K562 (cell line): Measurements from ENCODE around the gene B4GALT1. TPM values are rescaled to one million over a fixed set of nuclear protein-coding genes. Genes with fewer than 3 reads are reported as not detected.

Experiments used
- ATAC-seq: fragments of 200-7000 bp; cut with Tn5 transposase; 3 replicates; pipeline ENCODE4 v1.9.1; 2020; ENCODE audit warnings: moderate library complexity
- BruUV-seq: library from RNA; stranded (reverse); fragments of 400-500 nt; replicated peaks from 2 replicates; lab custom pipeline; 2021; lab: Mats Ljungman, UMichigan
- CTCF ChIA-PET: fragments of 300-600 bp; formaldehyde crosslinking; extraction: SDS; loops from one replicate; lab custom pipeline; 2021; ENCODE audit warnings: low intra/inter-chr PET ratio; lab: Yijun Ruan, JAX
- POLR2A ChIA-PET: fragments of 300-600, 350-650 bp; sonication (Branson Sonifier 250); formaldehyde crosslinking; extraction: SDS; loops from one replicate; lab custom pipeline; 2021; ENCODE audit warnings: antibody characterized with exemption, inconsistent platforms; lab: Yijun Ruan, JAX
- DNase-seq, 4 experiments: peaks; one replicate each; pipeline versions ENCODE4 v3.0.0 to v3.0.0-alpha.2; 2011 to 2018; ENCODE audit warnings: low spot score in 3 of 4, mixed read lengths in 3 of 4; ENCODE audit errors: extremely low read depth in 1 of 4
- FAIRE-seq: peaks from 2 replicates; lab custom pipeline; 2011; peaks lifted over from hg19 to GRCh38; lab: Jason Lieb, UNC
- H2AFZ ChIP-seq: 2 replicates; pipeline ENCODE4 v1.6.0; 2011; ENCODE audit warnings: low read depth, low read length, control low read depth, inconsistent platforms
- H3K27ac ChIP-seq: fragments of 200-600 bp; 3 replicates; pipeline ENCODE4 v1.8.0; 2011; ENCODE audit warnings: low read depth, mild to moderate bottlenecking, control low read depth, inconsistent platforms, low read length, moderate library complexity, mixed read lengths; ENCODE audit errors: extremely low read depth
- H3K27me3 ChIP-seq, 2 experiments: fragments of 300-600 bp in 1 of 2; 2 replicates in 1 of 2; 3 replicates in 1 of 2; pipeline versions ENCODE4 v1.6.0 to v1.8.0; 2011; ENCODE audit warnings: inconsistent platforms in 2 of 2, low read length in 2 of 2, mild to moderate bottlenecking in 1 of 2, mixed read lengths in 1 of 2, moderate library complexity in 1 of 2; ENCODE audit not compliant: control insufficient read depth in 2 of 2, insufficient read depth in 2 of 2
- H3K36me3 ChIP-seq: fragments of 300-600 bp; 3 replicates; pipeline ENCODE4 v1.8.0; 2011; ENCODE audit warnings: mild to moderate bottlenecking, low read length, inconsistent platforms; ENCODE audit not compliant: control insufficient read depth, insufficient read depth
- H3K4me1 ChIP-seq, 2 experiments: fragments of 200-600 bp in 1 of 2; replicated peaks in 1 of 2; 2 replicates in 1 of 2; 3 replicates in 1 of 2; pipeline versions ENCODE4 v1.5.1 to v1.8.0; 2011; ENCODE audit warnings: inconsistent platforms in 2 of 2, low read length in 2 of 2, mild to moderate bottlenecking in 1 of 2, mixed read lengths in 1 of 2, moderate library complexity in 1 of 2; ENCODE audit not compliant: control insufficient read depth in 2 of 2, insufficient read depth in 2 of 2
- H3K4me2 ChIP-seq: 2 replicates; pipeline ENCODE4 v1.6.1; 2011; ENCODE audit warnings: low read length, control low read depth, inconsistent platforms, mixed read lengths; ENCODE audit not compliant: insufficient read depth
- H3K4me3 ChIP-seq: fragments of 200-600 bp; sonication (generic), shearing (Covaris generic); 2 replicates; pipeline ENCODE4 v1.5.1; 2016; ENCODE audit warnings: control low read depth, inconsistent platforms
- H3K79me2 ChIP-seq: fragments of 200-600 bp; 3 replicates; pipeline ENCODE4 v1.8.0; 2011; ENCODE audit warnings: low read length, inconsistent platforms; ENCODE audit not compliant: control insufficient read depth, insufficient read depth
- H3K9ac ChIP-seq, 2 experiments: 2 replicates each; pipeline versions ENCODE4 v1.6.0 to v1.6.1; 2011; ENCODE audit warnings: low read depth in 2 of 2, low read length in 2 of 2, control low read depth in 1 of 2, inconsistent platforms in 1 of 2, mild to moderate bottlenecking in 1 of 2, mixed read lengths in 1 of 2; ENCODE audit not compliant: insufficient read depth in 1 of 2
- H3K9me1 ChIP-seq: one replicate; pipeline ENCODE4 v1.6.0; 2011; ENCODE audit warnings: inconsistent platforms, mild to moderate bottlenecking, low read length, moderate library complexity; ENCODE audit not compliant: control insufficient read depth, insufficient read depth
- H3K9me3 ChIP-seq: replicated peaks from 2 replicates; pipeline ENCODE4 v1.5.1; 2011; ENCODE audit warnings: low read depth, low read length, inconsistent platforms; ENCODE audit not compliant: control insufficient read depth, insufficient read depth
- H4K20me1 ChIP-seq: replicated peaks from 2 replicates; pipeline ENCODE4 v1.6.1; 2011; ENCODE audit warnings: low read length, inconsistent platforms, mixed read lengths; ENCODE audit not compliant: control insufficient read depth, insufficient read depth
- NR0B1 ChIP-seq: fragments of 450-650 bp; IDR thresholded peaks from one replicate; pipeline ENCODE4 v1.6.1; 2018; ENCODE audit warnings: mild to moderate bottlenecking, moderate library complexity; ENCODE audit not compliant: partially characterized antibody
- ZBTB40 ChIP-seq, 2 experiments: fragments of 450-650 bp in 1 of 2; sonication (generic) in 1 of 2; formaldehyde crosslinking in 1 of 2; IDR thresholded peaks; 2 replicates each; pipeline versions ENCODE4 v1.7.1 to v1.9.0; 2016 to 2022; ENCODE audit warnings: inconsistent platforms in 1 of 2, mild to moderate bottlenecking in 1 of 2, missing genetic modification reagents in 1 of 2
- ZNF583 ChIP-seq: fragments of 250-450 bp; sonication (Bioruptor Pico); IDR thresholded peaks from 2 replicates; pipeline ENCODE4 v1.4.0; 2020
- WGBS: fragments of 100-300 bp; shearing (Covaris generic); methylation state at CpG from one replicate; pipeline ENCODE4 v1.1.6; 2016; ENCODE audit warnings: low coverage, mixed read lengths; ENCODE audit not compliant: insufficient coverage; ENCODE audit errors: missing lambda C conversion rate; 5-methylcytosine and 5-hydroxymethylcytosine counted together
- in situ Hi-C: fragments of 300-500 bp; cut with MboI; formaldehyde crosslinking; loops from 4 replicates; pipeline ENCODE4 v1.15.0; 2018; ENCODE audit warnings: inconsistent platforms, mixed read lengths
- intact Hi-C: fragments of 100-400 bp; cut with micrococcal nuclease; formaldehyde crosslinking; loops from 2 replicates; pipeline ENCODE4 v1.14.2; 2022
- polyA plus RNA-seq, 8 experiments: library from polyadenylated mRNA; depleted of rRNA in 4 of 8; stranded (reverse) in 5 of 8; unstranded in 3 of 8; fragments of >200 nt; fragmentation: Nextera tagmentation in 2 of 8; fragmentation: Illumina TruSeq in 1 of 8; extraction: Ambion mirVana in 2 of 8; extraction: Trizol in 1 of 8; gene quantifications; 2 replicates each; pipeline versions ENCODE4 v1.2.1 to v1.2.3, GENCODE V29; 2011 to 2014; ENCODE audit warnings: inconsistent platforms in 1 of 8, missing spikeins in 1 of 8
- total RNA-seq, 7 experiments: library from RNA; depleted of rRNA in 6 of 7; stranded (reverse); fragments of >200 nt in 6 of 7; fragmentation: Illumina TruSeq in 2 of 7; extraction: Trizol in 2 of 7; gene quantifications; 2 replicates each; pipeline versions ENCODE4 v1.2.1 to v1.2.3, GENCODE V29; 2011 to 2021; ENCODE audit warnings: low replicate concordance in 1 of 7

Gene B4GALT1
- total and polyA plus RNA-seq, 9 of the 15 experiments (the other 6 are each of a cell fraction or from before 2014, with no cell fraction given), result 4.1 to 26.8 (median 7.1) TPM

GRCh38 chr9:33210006-33210715, 43.0 kb upstream of the B4GALT1 start:
- no peaks in the 10 kb centered on the region for H3K79me2 ChIP-seq
- FAIRE-seq, result no peak
- H3K4me1 ChIP-seq, result no peaks in the 10 kb centered on the region; a peak in 1 of 5 replicates
- H3K4me2 ChIP-seq, result no peak overlapping the region
- no peak for TF ChIP-seq ZNF583
- ChIA-PET POLR2A (no interaction called here), CTCF (interaction anchor here (0.6 kb wide), 1 partner anchor 128 kb away, joined by 3 read pairs; no protein-coding TSS in a partner anchor)
- no peaks in the 10 kb centered on the region for H4K20me1 ChIP-seq
- in situ Hi-C loops (no loop called here), intact Hi-C loops (no loop called here)
- no peak overlapping the region for H3K9ac ChIP-seq
- ATAC-seq, result no peak
- no peak overlapping the region for H3K4me3 ChIP-seq
- no TSS peak for BruUV-seq
- no peaks in the 10 kb centered on the region for H3K27me3 ChIP-seq
- H3K36me3 ChIP-seq, result no peaks in the 10 kb centered on the region
- no peak overlapping the region for H2AFZ ChIP-seq
- no peak overlapping the region for H3K27ac ChIP-seq
- no peak for DNase-seq
- no peaks in the 10 kb centered on the region for H3K9me3 ChIP-seq
- no peaks in the 10 kb centered on the region for H3K9me1 ChIP-seq
- 18% methylated on average over 4 of the region's 4 CpGs for WGBS

GRCh38 chr9:33209394-33209793, 42.3 kb upstream of the B4GALT1 start:
- CTCF ChIA-PET, result no interaction called here
- Histone ChIP-seq H2AFZ (no peak overlapping the region), H3K27ac (no peak overlapping the region), H3K27me3 (no peaks in the 10 kb centered on the region; a peak in 1 of 5 replicates), H3K4me3 (no peak overlapping the region), H4K20me1 (no peaks in the 10 kb centered on the region), H3K9me3 (no peaks in the 10 kb centered on the region), H3K36me3 (no peaks in the 10 kb centered on the region), H3K4me2 (no peak overlapping the region), H3K9me1 (no peaks in the 10 kb centered on the region), H3K79me2 (no peaks in the 10 kb centered on the region), H3K4me1 (no peaks in the 10 kb centered on the region; a peak in 1 of 5 replicates), H3K9ac (no peak overlapping the region)
- BruUV-seq, result no TSS peak
- in situ Hi-C loops (no loop called here), intact Hi-C loops (no loop called here)
- WGBS, result 0% methylated on average over 1 of the region's 1 CpG
- no peak for ATAC-seq
- DNase-seq, result no peak
- FAIRE-seq, result no peak
- POLR2A ChIA-PET, result interaction anchor here (1.0 kb wide), 1 partner anchor 257 kb away, joined by 3 read pairs; no protein-coding TSS in a partner anchor
- TF ChIP-seq ZBTB40 (IDR thresholded peaks at IDR 0.05), result no peak
- no peak for TF ChIP-seq ZBTB40 (CRISPR knock-in tag; IDR thresholded peaks at IDR 0.05)
- TF ChIP-seq NR0B1, result no peak
